Measurements from ENCODE around the gene KRTAP5-5. TPM values are rescaled to one million over a fixed set of nuclear protein-coding genes. Genes with fewer than 3 reads are reported as not detected.

KRTAP5-5 gene
- total RNA-seq, 2 donors from 2014 or later, result not detected

- Mint-ChIP-seq H3K36me3 (ENCODE audit: low read depth) (no peaks in the 10 kb centered on the region), H3K27ac (no peak overlapping the region), H3K4me1 (peaks cover 9% of the 10 kb centered on the region), H3K4me3 (no peak overlapping the region), H3K9me3 (no peaks in the 10 kb centered on the region), H3K27me3 (ENCODE audit: insufficient read depth) (peaks cover 63% of the 10 kb centered on the region)
- Histone ChIP-seq H3K27ac (ENCODE audit: low read depth, low read length) (no peak overlapping the region), H3K27me3 (ENCODE audit: control insufficient read depth, insufficient read depth, low read length, poor library complexity, severe bottlenecking) (peaks cover 61% of the 10 kb centered on the region), H3K9me3 (ENCODE audit: control insufficient read depth, low read length) (no peaks in the 10 kb centered on the region), H3K4me3 (ENCODE audit: low read length) (no peak overlapping the region), H3K4me1 (ENCODE audit: control insufficient read depth, insufficient read depth, low read length) (peaks cover 6% of the 10 kb centered on the region), H3K36me3 (ENCODE audit: control insufficient read depth, insufficient read depth, low read length) (no peaks in the 10 kb centered on the region), H3K9ac (ENCODE audit: extremely low read depth, low read length, poor library complexity, severe bottlenecking) (no peak overlapping the region)
- no peak for DNase-seq
- TF ChIP-seq CTCF (conservative IDR thresholded peaks at IDR 0.05), result no peak
- WGBS, 2 experiments (ENCODE audit: insufficient coverage in 1 of 2, insufficient read length in 1 of 2), result 73 to 92% methylated on average over 2 to 11 of the region's 11 CpGs
Measured at GRCh38 chr11:1670905-1671371, 41.4 kb downstream of the KRTAP5-5 start.

GRCh38 chr11:1671658-1672057 is 42.1 kb downstream of the KRTAP5-5 start:
- Mint-ChIP-seq H3K4me1 (peaks cover 9% of the 10 kb centered on the region), H3K9me3 (no peaks in the 10 kb centered on the region), H3K27ac (no peak overlapping the region), H3K36me3 (ENCODE audit: low read depth) (no peaks in the 10 kb centered on the region), H3K27me3 (ENCODE audit: insufficient read depth) (peaks cover 68% of the 10 kb centered on the region), H3K4me3 (no peak overlapping the region)
- Histone ChIP-seq H3K27ac (ENCODE audit: low read depth, low read length) (no peak overlapping the region), H3K4me1 (ENCODE audit: control insufficient read depth, insufficient read depth, low read length) (peaks cover 6% of the 10 kb centered on the region), H3K36me3 (ENCODE audit: control insufficient read depth, insufficient read depth, low read length) (no peaks in the 10 kb centered on the region), H3K9me3 (ENCODE audit: control insufficient read depth, low read length) (no peaks in the 10 kb centered on the region), H3K4me3 (ENCODE audit: low read length) (no peak overlapping the region), H3K27me3 (ENCODE audit: control insufficient read depth, insufficient read depth, low read length, poor library complexity, severe bottlenecking) (peaks cover 61% of the 10 kb centered on the region), H3K9ac (ENCODE audit: extremely low read depth, low read length, poor library complexity, severe bottlenecking) (no peak overlapping the region)
- 90 to 94% methylated on average over 11 of the region's 11 CpGs for WGBS, 2 experiments (ENCODE audit: insufficient coverage in 1 of 2, insufficient read length in 1 of 2)
- DNase-seq, result peak; percentile 23
- no peak for TF ChIP-seq CTCF (conservative IDR thresholded peaks at IDR 0.05)

DNA sequence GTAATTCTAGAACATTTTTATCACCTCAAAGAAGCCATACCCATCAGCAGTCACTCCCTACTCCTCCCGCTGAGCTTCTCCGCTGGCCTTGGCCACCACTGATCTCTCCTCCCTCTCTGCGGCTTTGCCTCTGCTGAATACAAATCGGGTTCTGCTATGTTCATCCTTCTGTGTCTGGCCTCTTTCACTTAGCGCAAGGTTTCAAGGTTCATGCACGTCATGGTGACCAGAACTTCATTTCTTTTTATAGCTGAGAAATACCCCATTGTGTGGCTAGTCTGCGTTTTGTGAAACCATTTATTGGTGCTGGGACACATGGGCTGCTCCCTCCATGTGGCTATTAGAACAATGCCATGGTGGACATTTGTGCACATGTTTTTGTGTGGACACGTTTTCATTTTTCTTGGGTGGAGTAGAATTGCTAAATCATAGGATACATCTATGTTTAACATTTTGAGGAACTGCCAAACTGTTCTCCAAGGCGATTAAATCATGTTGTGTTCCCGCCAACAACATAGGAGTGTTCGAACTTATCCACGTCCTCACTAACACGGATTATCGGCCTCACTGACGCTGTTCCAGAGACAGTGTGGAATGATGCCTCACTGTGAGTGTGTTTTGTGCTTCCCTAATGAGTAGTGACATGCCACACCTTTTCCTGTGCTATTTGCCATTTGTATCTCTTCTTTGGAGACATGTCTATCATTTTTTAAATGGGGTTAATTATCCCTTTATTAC is 43.2 kb downstream of the KRTAP5-5 start:
- Histone ChIP-seq H3K4me3 (ENCODE audit: low read length) (no peak overlapping the region), H3K9ac (ENCODE audit: extremely low read depth, low read length, poor library complexity, severe bottlenecking) (no peak overlapping the region), H3K27me3 (ENCODE audit: control insufficient read depth, insufficient read depth, low read length, poor library complexity, severe bottlenecking) (peaks cover 61% of the 10 kb centered on the region), H3K4me1 (ENCODE audit: control insufficient read depth, insufficient read depth, low read length) (peaks cover 3% of the 10 kb centered on the region), H3K9me3 (ENCODE audit: control insufficient read depth, low read length) (no peaks in the 10 kb centered on the region), H3K27ac (ENCODE audit: low read depth, low read length) (no peak overlapping the region), H3K36me3 (ENCODE audit: control insufficient read depth, insufficient read depth, low read length) (no peaks in the 10 kb centered on the region)
- WGBS, 2 experiments (ENCODE audit: insufficient coverage in 1 of 2, insufficient read length in 1 of 2), result 90 to 93% methylated on average over 14 to 15 of the region's 15 CpGs
- DNase-seq, result peak; percentile 20
- no peaks in the 10 kb centered on the region for H3K9me3 Mint-ChIP-seq
- peaks cover 67% of the 10 kb centered on the region for H3K27me3 Mint-ChIP-seq (ENCODE audit: insufficient read depth)
- TF ChIP-seq CTCF (conservative IDR thresholded peaks at IDR 0.05), result no peak
- no peak overlapping the region for H3K27ac Mint-ChIP-seq
- H3K36me3 Mint-ChIP-seq (ENCODE audit: low read depth), result no peaks in the 10 kb centered on the region
- peaks cover 11% of the 10 kb centered on the region for H3K4me1 Mint-ChIP-seq
- H3K4me3 Mint-ChIP-seq, result no peak overlapping the region
